ENCODE measurements around the gene BRI3BP.

BRI3BP gene, protein sequence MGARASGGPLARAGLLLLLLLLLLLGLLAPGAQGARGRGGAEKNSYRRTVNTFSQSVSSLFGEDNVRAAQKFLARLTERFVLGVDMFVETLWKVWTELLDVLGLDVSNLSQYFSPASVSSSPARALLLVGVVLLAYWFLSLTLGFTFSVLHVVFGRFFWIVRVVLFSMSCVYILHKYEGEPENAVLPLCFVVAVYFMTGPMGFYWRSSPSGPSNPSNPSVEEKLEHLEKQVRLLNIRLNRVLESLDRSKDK

GRCh38 chr12:124993626-124994436 is at the start of gene BRI3BP:
Gene BRI3BP (plus strand): TSS chr12:124993645. CDS start chr12:124993791, 146 bp downstream.
- no peak for DNase-seq (ENCODE audit: low read depth)

DNA sequence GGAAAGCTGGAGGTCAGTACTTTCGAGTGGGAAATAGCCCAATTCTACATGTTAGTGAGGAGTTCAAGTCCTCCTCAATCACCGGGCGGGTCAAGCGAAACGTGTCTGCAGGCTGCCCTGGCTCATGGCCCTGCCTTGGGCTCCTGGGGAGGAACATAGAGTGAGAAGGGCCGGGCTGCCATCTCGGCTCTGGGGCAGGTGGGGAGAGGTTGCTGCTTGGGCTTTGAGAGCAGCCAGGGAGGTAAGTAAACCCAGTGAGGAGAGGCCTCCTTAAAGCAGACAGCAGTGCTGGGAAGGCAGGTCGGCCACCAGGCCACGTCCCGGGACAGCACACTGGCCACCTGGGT is 47.0 kb upstream of the BRI3BP start:
- DNase-seq (ENCODE audit: low read depth), result no peak

- no peak for DNase-seq (ENCODE audit: low read depth)
Measured at GRCh38 chr12:124947013-124947412, 46.4 kb upstream of the BRI3BP start.

DNA sequence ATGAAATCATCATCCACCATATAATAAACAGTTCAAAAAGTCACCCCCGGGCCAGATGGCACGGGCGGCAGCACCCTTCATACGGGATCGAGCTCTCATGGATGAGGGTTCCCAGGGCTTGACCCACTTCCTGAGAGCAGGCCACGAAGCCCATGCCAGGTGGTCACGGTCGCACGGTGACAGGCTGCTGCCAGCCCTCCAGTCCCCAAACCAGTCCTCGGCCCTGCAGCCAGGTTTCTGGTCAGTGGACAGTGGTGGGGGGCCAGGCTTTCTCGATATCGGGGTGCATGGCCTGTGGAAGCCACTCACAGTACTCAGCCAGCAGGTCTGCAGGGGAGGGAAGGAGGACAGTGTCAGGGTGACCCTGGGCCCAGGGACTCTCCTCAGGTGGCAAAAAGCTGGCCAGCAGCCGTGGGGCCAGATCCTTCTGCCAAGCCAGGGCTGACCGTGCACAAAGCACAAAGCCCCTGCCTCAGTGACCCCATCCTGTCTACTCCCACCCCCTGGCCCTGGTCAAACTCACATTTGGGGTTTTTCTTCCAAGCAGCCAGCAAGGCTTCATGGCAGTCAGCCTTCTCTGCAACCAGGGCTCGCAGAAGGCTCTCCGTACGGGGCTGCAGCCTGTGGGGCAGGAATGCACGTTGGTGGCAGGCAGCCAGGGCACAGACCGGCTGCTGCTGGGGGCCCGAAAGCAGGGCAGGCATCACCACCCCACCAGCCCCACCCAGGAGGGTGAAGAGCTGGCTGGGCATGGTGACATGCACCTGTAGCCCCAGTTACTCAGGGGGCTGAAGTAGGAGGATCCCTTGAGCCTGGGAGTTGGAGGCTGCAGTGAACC is 45.7 kb upstream of the BRI3BP start:
- no peak for DNase-seq (ENCODE audit: low read depth)

DNA sequence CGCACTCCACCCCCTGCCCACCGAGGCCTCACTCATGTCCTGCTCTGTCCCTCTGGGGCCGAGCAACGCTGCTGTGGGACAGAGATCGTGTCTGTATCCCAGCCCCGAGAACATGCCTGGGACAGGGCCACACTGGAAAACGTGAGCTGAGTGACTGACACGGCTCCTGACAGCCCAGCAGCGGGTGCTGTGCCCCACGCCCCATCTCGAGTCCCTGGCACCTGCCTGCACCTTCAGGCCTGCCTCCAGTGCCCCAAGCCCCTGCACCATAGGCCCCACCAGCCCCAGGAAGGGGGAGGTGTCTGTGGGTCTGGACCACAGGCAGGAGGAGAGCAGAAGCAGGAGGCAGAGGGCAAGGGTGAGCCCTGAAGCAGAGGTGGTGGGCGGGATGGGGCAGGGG is 44.4 kb upstream of the BRI3BP start:
- DNase-seq (ENCODE audit: low read depth), result no peak

GRCh38 chr12:124949779-124950728 is 43.4 kb upstream of the BRI3BP start:
- no peak for DNase-seq (ENCODE audit: low read depth)

GRCh38 chr12:124952295-124952694 is 41.1 kb upstream of the BRI3BP start:
- no peak for DNase-seq (ENCODE audit: low read depth)

- no peak for DNase-seq (ENCODE audit: low read depth)
Measured at GRCh38 chr12:124952801-124953200, 40.6 kb upstream of the BRI3BP start.

- no peak for DNase-seq (ENCODE audit: low read depth)
Measured at GRCh38 chr12:124953689-124954405, 39.6 kb upstream of the BRI3BP start.

DNA sequence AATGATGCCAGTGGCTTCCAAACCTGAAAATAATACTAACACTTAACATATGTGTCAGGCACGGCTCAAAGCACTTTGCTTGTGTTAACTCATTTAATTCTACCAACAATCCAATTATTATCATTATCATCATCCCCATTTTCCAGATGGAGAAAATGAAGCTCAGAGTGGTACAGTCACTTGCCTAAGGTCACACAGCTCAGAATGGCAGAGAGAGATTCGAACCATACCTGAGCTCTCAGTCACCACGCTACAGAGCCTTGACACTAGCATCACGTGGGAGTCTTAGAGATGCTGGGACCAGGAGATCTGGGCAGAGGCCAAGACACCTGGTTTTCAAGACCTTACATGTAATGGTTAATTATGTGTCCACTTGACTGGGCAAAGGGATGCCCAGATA is 38.7 kb upstream of the BRI3BP start:
- DNase-seq (ENCODE audit: low read depth), result no peak

DNA sequence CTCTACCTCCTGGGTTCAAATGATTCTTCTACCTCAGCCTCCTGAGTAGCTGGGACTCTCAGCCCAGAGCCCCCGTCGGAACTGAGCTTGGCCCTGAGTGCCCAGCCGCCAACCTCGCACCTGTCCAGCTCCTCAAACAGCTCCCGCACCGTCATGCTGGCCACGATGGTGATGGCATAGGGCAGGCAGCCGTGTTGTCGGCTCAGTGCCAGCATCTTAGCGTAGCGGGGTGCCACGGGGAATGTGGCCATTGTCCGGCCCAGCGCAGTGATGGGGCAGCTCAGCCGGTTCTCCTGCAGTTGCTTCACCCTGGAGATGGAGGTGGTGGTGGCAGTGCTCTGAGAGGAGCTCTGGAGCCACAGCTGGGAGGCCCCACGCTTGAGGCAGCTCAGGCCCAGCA is 36.9 kb upstream of the BRI3BP start:
- no peak for DNase-seq (ENCODE audit: low read depth)

- DNase-seq (ENCODE audit: low read depth), result no peak
Measured at GRCh38 chr12:124961055-124961454, 32.4 kb upstream of the BRI3BP start.

GRCh38 chr12:124963211-124963610 is 30.2 kb upstream of the BRI3BP start:
- DNase-seq (ENCODE audit: low read depth), result no peak

DNA sequence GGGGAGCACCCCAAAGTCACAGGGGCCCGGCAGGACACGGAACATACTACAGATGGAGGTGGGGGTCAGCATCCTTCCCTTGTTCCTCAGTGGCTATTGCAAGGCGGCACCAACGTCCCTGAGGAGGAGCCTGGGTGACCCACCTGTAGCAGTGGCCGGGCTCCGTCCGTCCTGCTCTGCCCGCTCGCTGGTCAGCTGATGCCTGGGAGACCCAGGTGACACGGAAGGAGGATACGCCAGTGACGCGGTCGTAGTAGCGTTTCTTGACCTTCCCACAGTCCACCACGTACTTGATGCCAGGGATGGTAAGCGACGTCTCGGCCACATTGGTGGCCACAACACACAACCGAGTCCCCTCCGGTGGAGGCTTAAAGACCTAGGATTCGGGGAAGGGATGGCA is 29.2 kb upstream of the BRI3BP start:
- DNase-seq (ENCODE audit: low read depth), result no peak

- DNase-seq (ENCODE audit: low read depth), result no peak
Measured at GRCh38 chr12:124964836-124965462, 28.5 kb upstream of the BRI3BP start.

GRCh38 chr12:124967016-124967739 is 26.3 kb upstream of the BRI3BP start:
- DNase-seq (ENCODE audit: low read depth), result no peak

GRCh38 chr12:124968656-124969055 is 24.8 kb upstream of the BRI3BP start:
- no peak for DNase-seq (ENCODE audit: low read depth)

DNA sequence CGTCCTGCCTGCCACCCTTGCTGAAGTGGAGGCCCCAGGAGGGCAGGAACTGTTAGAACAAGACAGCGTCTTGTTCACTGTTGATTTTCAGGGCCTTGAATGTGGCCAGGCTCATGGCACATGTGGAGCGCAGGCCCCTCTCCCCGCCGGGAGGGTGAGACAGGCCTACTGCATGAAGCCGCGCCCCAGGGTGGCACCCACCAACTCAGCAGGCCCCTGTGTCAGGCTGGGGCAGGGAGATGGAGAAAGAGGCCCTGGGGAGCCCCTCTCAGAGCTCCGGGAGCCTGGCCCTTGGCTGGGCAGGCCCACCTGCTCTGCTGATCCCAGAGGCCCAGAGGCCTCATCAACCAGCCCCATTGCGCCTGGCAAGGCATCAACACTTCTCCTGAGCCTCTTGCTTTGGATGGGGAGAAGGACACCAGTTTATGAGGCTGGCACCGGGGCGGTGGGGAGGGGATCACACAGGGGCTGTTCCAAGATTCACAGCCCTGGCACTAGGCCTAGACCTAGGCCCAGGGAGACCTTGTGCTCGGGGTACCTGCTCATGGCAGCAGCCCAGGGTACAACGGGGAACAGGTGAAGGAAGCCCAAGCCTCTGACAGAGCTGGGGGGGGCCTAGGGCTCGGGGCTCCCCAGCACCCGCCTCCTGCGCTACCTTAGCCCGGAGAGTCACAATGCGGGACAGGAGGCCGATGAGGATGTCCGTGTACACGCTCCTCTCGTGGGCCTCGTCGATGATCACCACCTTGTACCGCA is 22.6 kb upstream of the BRI3BP start:
- no peak for DNase-seq (ENCODE audit: low read depth)

DNA sequence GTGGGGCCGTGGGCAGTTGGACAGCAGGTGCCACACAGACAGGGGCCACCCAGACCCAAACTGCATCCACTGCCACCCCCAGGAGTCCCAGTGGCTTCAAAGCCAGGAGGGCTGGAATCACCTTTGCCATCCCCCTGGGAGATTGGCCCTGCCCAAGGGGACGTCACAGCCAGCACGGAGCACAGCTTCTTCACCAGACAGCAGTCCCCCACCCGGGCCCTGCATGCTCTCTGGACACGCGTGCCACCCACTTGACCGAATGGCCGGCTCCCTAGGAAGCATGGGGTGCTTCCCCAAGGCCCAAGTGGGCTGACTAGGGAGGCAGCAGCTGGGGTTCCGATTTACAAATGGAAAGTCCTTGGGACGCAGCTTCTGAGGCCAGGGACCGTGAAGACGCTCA is 21.8 kb upstream of the BRI3BP start:
- DNase-seq (ENCODE audit: low read depth), result no peak

Data from stimulated activated CD8-positive, alpha-beta memory T cell treated with anti-CD3 and anti-CD28 coated beads, Interleukin-7, amount 100 ng/mL, for 24 hours (primary cell).